ENCODE data around the gene CCL23.

Gene CCL23

GRCh38 chr17:35972945-35973332 lies 44.8 kb downstream of the CCL23 start:
- no CpG with 5 or more reads among the region's 4 CpGs for WGBS (ENCODE audit: extremely low coverage, insufficient coverage, low lambda C conversion rate)
- Histone ChIP-seq H2BK120ac (ENCODE audit: low read depth, low read length) (no peak overlapping the region), H3K4me3 (ENCODE audit: low read length) (no peak overlapping the region), H3K4me2 (ENCODE audit: low read length) (no peak overlapping the region), H3K79me1 (ENCODE audit: low read length) (no peaks in the 10 kb centered on the region), H3K18ac (ENCODE audit: low read length) (no peak overlapping the region), H2BK15ac (replicated peaks; ENCODE audit: low read depth) (no peak overlapping the region), H3K36me3 (ENCODE audit: control insufficient read depth, insufficient read depth, low read length) (no peaks in the 10 kb centered on the region), H3K27ac (ENCODE audit: low read depth, low read length) (no peak overlapping the region), H3K56ac (ENCODE audit: low read length) (no peak overlapping the region), H3K4ac (ENCODE audit: low read depth, low read length) (no peak overlapping the region), H4K5ac (ENCODE audit: low read length) (no peak overlapping the region), H3K23ac (ENCODE audit: low read length) (no peak overlapping the region), H2AK5ac (ENCODE audit: low read length) (no peak overlapping the region), H3K9ac (ENCODE audit: low read length) (no peak overlapping the region), H2BK5ac (ENCODE audit: low read length) (no peak overlapping the region), H4K8ac (ENCODE audit: low read depth, low read length) (no peak overlapping the region), H3K4me1 (ENCODE audit: control insufficient read depth, low read depth, low read length) (no peaks in the 10 kb centered on the region), H3K27me3 (ENCODE audit: insufficient read depth, low read length, poor library complexity) (no peaks in the 10 kb centered on the region), H3K79me2 (ENCODE audit: control insufficient read depth, insufficient read depth, low read length) (no peaks in the 10 kb centered on the region)
- no peak for DNase-seq

- H3K27me3 ChIP-seq (ENCODE audit: insufficient read depth, low read length, poor library complexity) = no peaks in the 10 kb centered on the region
- no peak overlapping the region for H3K56ac ChIP-seq (ENCODE audit: low read length)
- H3K79me1 ChIP-seq (ENCODE audit: low read length) = no peaks in the 10 kb centered on the region
- H4K5ac ChIP-seq (ENCODE audit: low read length) = no peak overlapping the region
- no peak overlapping the region for H2BK15ac ChIP-seq (replicated peaks; ENCODE audit: low read depth)
- no CpG with 5 or more reads among the region's 6 CpGs for WGBS (ENCODE audit: extremely low coverage, insufficient coverage, low lambda C conversion rate)
- H3K9ac ChIP-seq (ENCODE audit: low read length) = no peak overlapping the region
- no peak overlapping the region for H3K18ac ChIP-seq (ENCODE audit: low read length)
- no peak for DNase-seq
- no peaks in the 10 kb centered on the region for H3K79me2 ChIP-seq (ENCODE audit: control insufficient read depth, insufficient read depth, low read length)
- H3K4me2 ChIP-seq (ENCODE audit: low read length) = no peak overlapping the region
- no peaks in the 10 kb centered on the region for H3K4me1 ChIP-seq (ENCODE audit: control insufficient read depth, low read depth, low read length)
- no peak overlapping the region for H3K23ac ChIP-seq (ENCODE audit: low read length)
- H3K4me3 ChIP-seq (ENCODE audit: low read length) = no peak overlapping the region
- no peak overlapping the region for H2BK120ac ChIP-seq (ENCODE audit: low read depth, low read length)
- H2AK5ac ChIP-seq (ENCODE audit: low read length) = no peak overlapping the region
- no peak overlapping the region for H3K4ac ChIP-seq (ENCODE audit: low read depth, low read length)
- H2BK5ac ChIP-seq (ENCODE audit: low read length) = no peak overlapping the region
- no peak overlapping the region for H3K27ac ChIP-seq (ENCODE audit: low read depth, low read length)
- no peaks in the 10 kb centered on the region for H3K36me3 ChIP-seq (ENCODE audit: control insufficient read depth, insufficient read depth, low read length)
- H4K8ac ChIP-seq (ENCODE audit: low read depth, low read length) = no peak overlapping the region
Measured at GRCh38 chr17:35972535-35972934, 45.2 kb downstream of the CCL23 start.

DNA sequence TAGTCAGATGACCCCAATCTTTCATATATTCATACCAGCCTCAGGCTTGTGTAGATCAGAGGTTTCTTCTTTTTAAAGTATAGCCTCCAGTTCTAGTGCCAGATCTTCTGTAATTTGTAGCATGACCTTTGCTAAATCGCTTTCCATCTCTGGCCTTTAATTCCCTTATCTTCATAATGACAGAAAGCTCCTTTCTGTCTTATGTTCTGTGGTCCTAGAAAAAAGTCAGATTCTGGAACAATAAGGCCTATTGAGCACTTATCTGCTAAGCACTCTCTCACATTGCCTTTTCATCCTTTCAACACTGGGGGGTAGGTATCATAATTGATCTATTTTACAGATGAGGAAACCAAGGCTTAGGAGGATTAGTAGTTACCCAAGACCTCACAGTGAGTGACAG lies 45.7 kb downstream of the CCL23 start:
- DNase-seq = no peak
- Histone ChIP-seq H3K79me2 (ENCODE audit: control insufficient read depth, insufficient read depth, low read length) (no peaks in the 10 kb centered on the region), H2AK5ac (ENCODE audit: low read length) (no peak overlapping the region), H3K18ac (ENCODE audit: low read length) (no peak overlapping the region), H2BK120ac (ENCODE audit: low read depth, low read length) (no peak overlapping the region), H3K23ac (ENCODE audit: low read length) (no peak overlapping the region), H2BK5ac (ENCODE audit: low read length) (no peak overlapping the region), H3K27ac (ENCODE audit: low read depth, low read length) (no peak overlapping the region), H4K8ac (ENCODE audit: low read depth, low read length) (no peak overlapping the region), H3K9ac (ENCODE audit: low read length) (no peak overlapping the region), H4K5ac (ENCODE audit: low read length) (no peak overlapping the region), H3K36me3 (ENCODE audit: control insufficient read depth, insufficient read depth, low read length) (no peaks in the 10 kb centered on the region), H3K79me1 (ENCODE audit: low read length) (no peaks in the 10 kb centered on the region), H3K4me2 (ENCODE audit: low read length) (no peak overlapping the region), H3K56ac (ENCODE audit: low read length) (no peak overlapping the region), H2BK15ac (replicated peaks; ENCODE audit: low read depth) (no peak overlapping the region), H3K4ac (ENCODE audit: low read depth, low read length) (no peak overlapping the region), H3K27me3 (ENCODE audit: insufficient read depth, low read length, poor library complexity) (no peaks in the 10 kb centered on the region), H3K4me1 (ENCODE audit: control insufficient read depth, low read depth, low read length) (no peaks in the 10 kb centered on the region), H3K4me3 (ENCODE audit: low read length) (no peak overlapping the region)
- no CpG with 5 or more reads among the region's 1 CpG for WGBS (ENCODE audit: extremely low coverage, insufficient coverage, low lambda C conversion rate)

- Histone ChIP-seq H2AK5ac (ENCODE audit: low read length) (no peak overlapping the region), H2BK120ac (ENCODE audit: low read depth, low read length) (no peak overlapping the region), H2BK5ac (ENCODE audit: low read length) (no peak overlapping the region), H3K27me3 (ENCODE audit: insufficient read depth, low read length, poor library complexity) (no peaks in the 10 kb centered on the region), H3K4ac (ENCODE audit: low read depth, low read length) (no peak overlapping the region), H3K4me3 (ENCODE audit: low read length) (no peak overlapping the region), H2BK15ac (replicated peaks; ENCODE audit: low read depth) (no peak overlapping the region), H4K8ac (ENCODE audit: low read depth, low read length) (no peak overlapping the region), H4K5ac (ENCODE audit: low read length) (no peak overlapping the region), H3K27ac (ENCODE audit: low read depth, low read length) (no peak overlapping the region), H3K9ac (ENCODE audit: low read length) (no peak overlapping the region), H3K79me2 (ENCODE audit: control insufficient read depth, insufficient read depth, low read length) (no peaks in the 10 kb centered on the region), H3K23ac (ENCODE audit: low read length) (no peak overlapping the region), H3K56ac (ENCODE audit: low read length) (no peak overlapping the region), H3K36me3 (ENCODE audit: control insufficient read depth, insufficient read depth, low read length) (no peaks in the 10 kb centered on the region), H3K18ac (ENCODE audit: low read length) (no peak overlapping the region), H3K79me1 (ENCODE audit: low read length) (no peaks in the 10 kb centered on the region), H3K4me1 (ENCODE audit: control insufficient read depth, low read depth, low read length) (no peaks in the 10 kb centered on the region), H3K4me2 (ENCODE audit: low read length) (no peak overlapping the region)
- no CpG with 5 or more reads among the region's 8 CpGs for WGBS (ENCODE audit: extremely low coverage, insufficient coverage, low lambda C conversion rate)
- DNase-seq = peak; percentile 87
Measured at GRCh38 chr17:35969558-35970380, 48.0 kb downstream of the CCL23 start.

DNA sequence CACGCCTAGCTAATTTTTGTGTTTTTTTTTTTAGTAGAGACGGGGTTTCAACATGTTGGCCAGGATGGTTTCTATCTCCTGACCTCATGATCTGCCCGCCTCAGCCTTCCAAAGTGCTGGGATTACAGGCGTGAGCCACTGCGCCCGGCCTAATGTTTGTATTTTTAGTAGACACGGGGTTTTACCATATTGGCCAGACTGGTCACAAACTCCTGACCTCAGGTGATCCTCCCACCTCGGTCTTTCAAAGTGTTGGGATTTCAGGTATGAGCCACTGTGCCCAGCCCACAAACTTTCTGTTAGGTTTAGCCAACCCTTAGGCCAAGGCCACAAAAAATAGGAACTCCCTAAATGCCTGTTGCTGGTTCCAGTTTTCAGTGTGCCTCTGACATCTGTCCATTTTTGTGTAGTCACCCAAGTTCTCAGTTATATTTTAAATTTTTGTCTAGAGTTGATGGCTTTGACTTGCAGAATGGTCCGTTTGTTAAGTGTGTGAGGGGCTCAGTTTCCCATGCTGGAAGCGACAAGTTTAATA lies 49.2 kb downstream of the CCL23 start:
- no peaks in the 10 kb centered on the region for H3K79me1 ChIP-seq (ENCODE audit: low read length)
- no peaks in the 10 kb centered on the region for H3K36me3 ChIP-seq (ENCODE audit: control insufficient read depth, insufficient read depth, low read length)
- no peak overlapping the region for H3K4me3 ChIP-seq (ENCODE audit: low read length)
- no peak overlapping the region for H3K9ac ChIP-seq (ENCODE audit: low read length)
- no peak overlapping the region for H3K4ac ChIP-seq (ENCODE audit: low read depth, low read length)
- H3K27ac ChIP-seq (ENCODE audit: low read depth, low read length) = no peak overlapping the region
- no peak overlapping the region for H2BK15ac ChIP-seq (replicated peaks; ENCODE audit: low read depth)
- no peaks in the 10 kb centered on the region for H3K27me3 ChIP-seq (ENCODE audit: insufficient read depth, low read length, poor library complexity)
- WGBS (ENCODE audit: extremely low coverage, insufficient coverage, low lambda C conversion rate) = no CpG with 5 or more reads among the region's 10 CpGs
- DNase-seq = no peak
- no peak overlapping the region for H2BK5ac ChIP-seq (ENCODE audit: low read length)
- H3K79me2 ChIP-seq (ENCODE audit: control insufficient read depth, insufficient read depth, low read length) = no peaks in the 10 kb centered on the region
- H2AK5ac ChIP-seq (ENCODE audit: low read length) = no peak overlapping the region
- no peak overlapping the region for H4K5ac ChIP-seq (ENCODE audit: low read length)
- no peak overlapping the region for H2BK120ac ChIP-seq (ENCODE audit: low read depth, low read length)
- H3K4me2 ChIP-seq (ENCODE audit: low read length) = no peak overlapping the region
- H4K8ac ChIP-seq (ENCODE audit: low read depth, low read length) = no peak overlapping the region
- H3K4me1 ChIP-seq (ENCODE audit: control insufficient read depth, low read depth, low read length) = no peaks in the 10 kb centered on the region
- no peak overlapping the region for H3K18ac ChIP-seq (ENCODE audit: low read length)
- H3K56ac ChIP-seq (ENCODE audit: low read length) = no peak overlapping the region
- no peak overlapping the region for H3K23ac ChIP-seq (ENCODE audit: low read length)

DNA sequence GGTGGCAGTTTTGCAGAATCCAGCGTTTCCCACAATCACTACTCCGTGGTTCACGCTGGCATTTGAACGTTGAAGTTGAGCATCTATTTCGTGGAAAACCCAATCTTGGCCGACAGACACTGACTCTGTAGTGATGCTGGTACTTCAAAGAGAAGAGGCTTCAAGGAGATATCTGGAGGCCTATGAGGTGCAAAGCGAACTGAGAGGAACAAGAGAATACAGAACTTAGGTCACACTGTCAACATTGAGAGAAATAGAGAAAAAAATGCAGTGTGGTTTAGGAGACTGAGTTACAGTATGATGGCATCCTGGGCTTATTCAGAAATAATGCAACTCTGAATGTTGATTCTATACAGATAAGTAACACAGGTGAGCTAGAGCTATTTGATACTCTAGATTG lies 52.5 kb downstream of the CCL23 start:
- H3K4me3 ChIP-seq (ENCODE audit: low read length) = no peak overlapping the region
- H2AK5ac ChIP-seq (ENCODE audit: low read length) = no peak overlapping the region
- no peaks in the 10 kb centered on the region for H3K27me3 ChIP-seq (ENCODE audit: insufficient read depth, low read length, poor library complexity)
- no peak overlapping the region for H3K9ac ChIP-seq (ENCODE audit: low read length)
- H2BK120ac ChIP-seq (ENCODE audit: low read depth, low read length) = no peak overlapping the region
- H3K56ac ChIP-seq (ENCODE audit: low read length) = no peak overlapping the region
- H4K8ac ChIP-seq (ENCODE audit: low read depth, low read length) = no peak overlapping the region
- no peak overlapping the region for H3K18ac ChIP-seq (ENCODE audit: low read length)
- H3K27ac ChIP-seq (ENCODE audit: low read depth, low read length) = no peak overlapping the region
- no peak overlapping the region for H3K4ac ChIP-seq (ENCODE audit: low read depth, low read length)
- no CpG with 5 or more reads among the region's 7 CpGs for WGBS (ENCODE audit: extremely low coverage, insufficient coverage, low lambda C conversion rate)
- H3K79me2 ChIP-seq (ENCODE audit: control insufficient read depth, insufficient read depth, low read length) = no peaks in the 10 kb centered on the region
- H3K79me1 ChIP-seq (ENCODE audit: low read length) = no peaks in the 10 kb centered on the region
- H3K36me3 ChIP-seq (ENCODE audit: control insufficient read depth, insufficient read depth, low read length) = no peaks in the 10 kb centered on the region
- H2BK5ac ChIP-seq (ENCODE audit: low read length) = no peak overlapping the region
- no peak overlapping the region for H3K4me2 ChIP-seq (ENCODE audit: low read length)
- H3K23ac ChIP-seq (ENCODE audit: low read length) = no peak overlapping the region
- DNase-seq = no peak
- no peak overlapping the region for H2BK15ac ChIP-seq (replicated peaks; ENCODE audit: low read depth)
- no peaks in the 10 kb centered on the region for H3K4me1 ChIP-seq (ENCODE audit: control insufficient read depth, low read depth, low read length)
- no peak overlapping the region for H4K5ac ChIP-seq (ENCODE audit: low read length)

All from mesendoderm (in vitro differentiated cells).